Activated CD8-positive, alpha-beta memory T cell treated with anti-CD3 and anti-CD28 coated beads for 48 hours (primary cell): Measurements from ENCODE around the gene LDLRAD4.

ENCODE experiments used
- DNase-seq, 3 experiments: peaks; one replicate each; pipeline ENCODE4 v3.0.0-alpha.2; 2020; ENCODE audit warnings: low read depth in 2 of 3, low spot score in 2 of 3

LDLRAD4 gene

GRCh38 chr18:13280070-13280795 is 61.7 kb downstream of the LDLRAD4 start:
- no peak for DNase-seq

GRCh38 chr18:13281406-13281805 is 62.8 kb downstream of the LDLRAD4 start:
- no peak for DNase-seq

GRCh38 chr18:13283746-13284145 is 65.2 kb downstream of the LDLRAD4 start:
- no peak for DNase-seq

GRCh38 chr18:13284330-13285027 is 65.9 kb downstream of the LDLRAD4 start:
- DNase-seq: no peak

GRCh38 chr18:13285874-13286273 is 67.3 kb downstream of the LDLRAD4 start:
- DNase-seq: no peak

GRCh38 chr18:13286456-13287125 is 68.0 kb downstream of the LDLRAD4 start:
- no peak for DNase-seq

GRCh38 chr18:13287372-13287771 is 68.8 kb downstream of the LDLRAD4 start:
- DNase-seq: no peak

GRCh38 chr18:13288509-13289133 is 70.1 kb downstream of the LDLRAD4 start:
- DNase-seq: no peak

- no peak for DNase-seq
These were observed 71.1 kb downstream of the LDLRAD4 start for GRCh38 chr18:13289481-13290205.

- no peak for DNase-seq
These were observed 72.3 kb downstream of the LDLRAD4 start for GRCh38 chr18:13290856-13291271.

- DNase-seq: no peak
These were observed 72.7 kb downstream of the LDLRAD4 start for GRCh38 chr18:13291299-13291698.

- DNase-seq: no peak
These were observed 73.3 kb downstream of the LDLRAD4 start for GRCh38 chr18:13291745-13292447.

- DNase-seq: no peak
These were observed 74.2 kb downstream of the LDLRAD4 start for GRCh38 chr18:13292736-13293135.

GRCh38 chr18:13294309-13294708 is 75.7 kb downstream of the LDLRAD4 start:
- DNase-seq: no peak

GRCh38 chr18:13295894-13296293 is 77.3 kb downstream of the LDLRAD4 start:
- no peak for DNase-seq

- no peak for DNase-seq
These were observed 78.5 kb downstream of the LDLRAD4 start for GRCh38 chr18:13296867-13297574.

- DNase-seq: no peak
These were observed 79.7 kb downstream of the LDLRAD4 start for GRCh38 chr18:13298262-13298661.

GRCh38 chr18:13300029-13300428 is 81.5 kb downstream of the LDLRAD4 start:
- no peak for DNase-seq

- no peak for DNase-seq
These were observed 82.2 kb downstream of the LDLRAD4 start for GRCh38 chr18:13300796-13301195.

GRCh38 chr18:13302040-13302439 is 83.5 kb downstream of the LDLRAD4 start:
- DNase-seq: no peak
